HuH-7.5 (cell line): ENCODE measurements around the gene ARVCF.
A peak's percentile ranks its signal among the peaks of the same experiment; 100 is the strongest.

ENCODE experiments used
- DNase-seq: peaks from one replicate; pipeline ENCODE4 v3.0.0; 2011; ENCODE audit warnings: low spot score

Gene ARVCF

GRCh38 chr22:20031732-20032406, 15.2 kb upstream of the ARVCF start:
- DNase-seq, result no peak

GRCh38 chr22:20029550-20030225, 13.1 kb upstream of the ARVCF start:
- no peak for DNase-seq

- DNase-seq, result no peak
Measured at GRCh38 chr22:20028855-20029549, 12.4 kb upstream of the ARVCF start.

- DNase-seq, result no peak
Measured at GRCh38 chr22:20027966-20028854, 11.6 kb upstream of the ARVCF start.

GRCh38 chr22:20026996-20027601, 10.5 kb upstream of the ARVCF start:
- no peak for DNase-seq

- no peak for DNase-seq
Measured at GRCh38 chr22:20026204-20026908, 9.7 kb upstream of the ARVCF start.

- DNase-seq, result no peak
Measured at GRCh38 chr22:20025401-20026203, 9.0 kb upstream of the ARVCF start.

- DNase-seq, result no peak
Measured at GRCh38 chr22:20024650-20025397, 8.2 kb upstream of the ARVCF start.

GRCh38 chr22:20024225-20024624, 7.6 kb upstream of the ARVCF start:
- DNase-seq, result no peak

GRCh38 chr22:20022978-20023613, 6.5 kb upstream of the ARVCF start:
- no peak for DNase-seq

- no peak for DNase-seq
Measured at GRCh38 chr22:20022231-20022977, 5.8 kb upstream of the ARVCF start.

GRCh38 chr22:20021196-20022181, 4.9 kb upstream of the ARVCF start:
- peak; percentile 47 for DNase-seq

GRCh38 chr22:20020533-20021195, 4.0 kb upstream of the ARVCF start, which contains the start of gene TANGO2:
Gene TANGO2 (plus strand): TSS chr22:20021110. CDS start chr22:20036799, 15,689 bp downstream.
- DNase-seq, result peak; percentile 97

- DNase-seq, result no peak
Measured at GRCh38 chr22:20019661-20020532, 3.3 kb upstream of the ARVCF start.

GRCh38 chr22:20018001-20018400, 1.4 kb upstream of the ARVCF start:
- DNase-seq, result no peak
